GM18526 (cell line): ENCODE results near the gene BTBD7.

Experiments used
- POLR2A ChIP-seq: IDR thresholded peaks from 3 replicates; pipeline ENCODE4 v1.6.1; 2011; ENCODE audit not compliant: insufficient read length; ENCODE audit errors: extremely low read depth

BTBD7 gene

GRCh38 chr14:93249128-93249831 lies 83.6 kb downstream of the BTBD7 start:
- no peak for TF ChIP-seq POLR2A

- no peak for TF ChIP-seq POLR2A
These were observed 86.3 kb downstream of the BTBD7 start for GRCh38 chr14:93246534-93246933.

DNA sequence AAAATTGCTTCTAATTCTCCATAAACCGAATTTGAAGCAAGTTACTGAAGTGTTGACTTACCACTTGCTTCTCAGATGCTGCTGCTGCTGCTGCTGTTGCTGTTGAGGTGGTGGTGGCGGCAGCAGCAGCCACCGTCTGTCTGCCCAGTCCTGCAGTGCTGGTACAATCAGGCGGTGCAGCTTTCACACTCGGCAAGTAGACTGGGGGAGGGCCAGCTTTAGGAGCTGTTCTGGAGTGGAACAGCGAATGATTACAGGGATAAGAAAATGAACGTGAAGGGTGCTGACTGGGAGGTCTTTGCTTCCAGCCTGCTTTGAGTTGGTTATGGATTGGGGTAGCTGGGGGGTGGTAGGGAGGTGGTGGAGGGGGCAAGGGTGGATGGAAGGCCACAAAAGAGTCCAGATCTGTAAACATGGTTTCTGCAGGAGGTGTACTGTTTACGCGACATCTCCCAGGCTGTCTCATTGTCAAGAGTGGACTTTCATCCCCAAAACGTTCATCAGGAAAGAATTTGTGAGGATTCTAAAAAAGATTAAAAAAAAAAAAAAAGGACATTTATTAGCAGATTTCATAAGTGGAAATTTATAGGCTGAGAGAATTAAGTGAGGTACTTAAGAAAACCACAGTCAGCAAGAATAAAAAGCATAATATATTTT lies 86.9 kb downstream of the BTBD7 start:
- TF ChIP-seq POLR2A: no peak

- no peak for TF ChIP-seq POLR2A
These were observed 92.2 kb downstream of the BTBD7 start for GRCh38 chr14:93240678-93241000.

- TF ChIP-seq POLR2A: no peak
These were observed 92.8 kb downstream of the BTBD7 start for GRCh38 chr14:93239869-93240677.

DNA sequence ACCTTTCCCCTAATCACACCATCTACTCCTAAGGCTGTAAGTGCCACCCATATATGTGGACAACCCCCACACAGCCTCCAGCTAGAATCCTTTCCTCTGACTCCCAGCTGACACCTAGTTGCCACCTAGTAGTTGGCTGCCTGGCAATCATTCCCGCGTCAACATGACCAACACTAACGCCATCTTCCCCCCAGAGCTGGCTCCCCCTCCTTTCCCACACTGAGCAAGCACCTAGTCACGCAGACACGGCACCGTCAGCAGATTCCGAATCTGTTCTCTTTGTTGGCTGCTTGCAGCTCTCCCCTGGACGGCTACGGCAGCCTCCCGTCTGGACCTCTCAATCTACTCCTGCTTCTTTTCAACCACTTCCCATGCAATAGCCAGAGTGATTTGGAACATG lies 98.0 kb downstream of the BTBD7 start:
- no peak for TF ChIP-seq POLR2A

DNA sequence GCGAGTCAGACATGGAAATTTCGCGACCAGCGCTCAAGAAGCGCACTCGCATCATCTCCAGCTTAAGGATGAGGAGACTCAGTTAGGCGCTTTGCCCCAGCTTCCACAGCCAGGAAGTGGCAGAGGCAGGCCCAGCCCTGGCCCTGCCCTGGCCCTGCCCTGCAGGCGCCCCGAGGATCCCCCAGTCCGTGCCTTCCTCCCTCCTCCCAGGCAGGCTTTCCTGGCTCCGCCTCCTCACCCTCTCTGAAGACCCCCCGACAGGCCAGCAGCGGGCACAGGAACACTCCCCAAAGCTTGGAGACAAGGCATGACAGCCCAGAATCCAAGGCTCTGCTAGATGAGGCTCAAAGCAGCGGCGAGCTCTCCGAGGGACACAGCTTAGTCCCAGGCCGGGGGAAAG lies 100.7 kb downstream of the BTBD7 start:
- TF ChIP-seq POLR2A: no peak

DNA sequence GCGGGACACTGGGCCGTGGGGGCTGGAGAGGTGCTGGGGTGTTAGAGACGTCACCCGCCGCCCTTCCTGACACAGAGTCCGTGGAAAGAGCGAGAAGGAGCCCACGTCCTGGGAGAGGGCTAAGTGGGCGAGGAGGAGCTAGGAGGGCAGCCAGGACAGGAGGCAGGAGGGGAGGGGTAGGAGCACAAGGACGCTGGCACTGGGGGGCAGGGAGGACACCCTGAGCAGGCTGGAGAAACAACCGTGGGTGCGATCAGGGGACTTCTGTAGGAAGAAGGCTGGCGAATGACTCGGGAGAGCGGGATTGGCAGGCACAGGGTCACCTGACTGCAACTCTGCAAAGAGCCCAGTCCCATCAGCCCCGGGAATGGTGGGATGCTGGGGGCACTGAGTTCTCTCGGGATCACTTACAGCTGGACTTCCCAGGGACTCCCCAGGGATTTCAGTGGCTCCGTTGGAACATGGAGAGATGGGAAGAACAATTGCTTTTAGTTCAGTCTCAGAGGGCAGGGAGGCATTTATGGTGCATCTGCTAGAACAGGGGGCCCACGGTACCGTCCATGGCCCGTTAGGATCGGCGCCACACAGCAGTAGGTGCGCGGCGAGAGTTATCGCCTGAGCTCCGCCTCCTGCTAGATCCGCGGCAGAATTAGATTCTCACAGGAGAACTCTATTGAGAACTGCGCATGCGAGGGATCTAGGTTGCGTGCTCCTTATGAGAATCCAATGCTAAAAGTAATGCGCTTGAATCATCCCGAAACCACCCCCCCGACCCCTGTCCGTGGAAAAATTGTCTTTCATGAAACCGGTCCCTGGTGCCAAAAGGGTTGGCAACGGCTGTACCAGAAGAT lies 101.5 kb downstream of the BTBD7 start:
- no peak for TF ChIP-seq POLR2A

DNA sequence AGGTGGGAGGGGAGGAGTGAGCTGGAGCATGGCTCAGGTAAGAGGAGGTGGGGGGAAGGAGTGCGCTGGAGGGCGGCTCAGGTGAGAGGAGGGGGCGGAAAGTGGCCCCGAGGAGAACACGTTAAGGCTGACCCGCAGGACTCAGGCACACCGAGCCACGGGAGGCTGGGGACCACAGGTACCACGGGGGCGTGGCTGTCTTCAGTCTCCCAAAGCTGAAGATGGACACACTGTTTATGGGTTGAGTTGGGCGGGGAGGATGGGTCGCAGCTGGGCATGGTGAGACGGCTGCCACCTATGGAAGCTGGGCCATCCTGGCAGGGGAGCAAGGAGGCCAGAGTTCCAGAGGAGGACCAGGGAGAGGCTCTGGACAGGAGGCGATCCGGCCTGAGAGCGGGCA lies 102.3 kb downstream of the BTBD7 start:
- TF ChIP-seq POLR2A: no peak

DNA sequence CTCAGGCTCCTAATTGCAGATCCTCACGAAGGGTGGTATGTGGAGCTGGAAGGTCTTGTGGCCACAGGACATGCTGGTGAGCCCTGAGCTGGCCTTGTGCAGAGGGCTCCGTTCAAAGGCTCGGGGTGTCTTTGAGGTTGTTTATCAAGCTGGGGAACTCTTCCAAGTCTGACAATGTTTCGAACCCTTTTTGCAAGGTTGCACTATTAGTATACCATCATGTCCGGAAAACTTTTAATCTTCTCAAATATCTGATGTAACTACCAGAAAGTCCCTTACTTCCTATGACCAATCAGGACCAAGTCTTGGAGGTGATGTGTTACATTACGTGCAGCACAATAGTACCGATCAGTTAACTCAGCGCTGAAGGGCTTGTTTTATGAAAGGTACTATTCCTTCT lies 104.3 kb downstream of the BTBD7 start:
- no peak for TF ChIP-seq POLR2A

GRCh38 chr14:93223565-93223964 lies 109.3 kb downstream of the BTBD7 start:
- TF ChIP-seq POLR2A: no peak

DNA sequence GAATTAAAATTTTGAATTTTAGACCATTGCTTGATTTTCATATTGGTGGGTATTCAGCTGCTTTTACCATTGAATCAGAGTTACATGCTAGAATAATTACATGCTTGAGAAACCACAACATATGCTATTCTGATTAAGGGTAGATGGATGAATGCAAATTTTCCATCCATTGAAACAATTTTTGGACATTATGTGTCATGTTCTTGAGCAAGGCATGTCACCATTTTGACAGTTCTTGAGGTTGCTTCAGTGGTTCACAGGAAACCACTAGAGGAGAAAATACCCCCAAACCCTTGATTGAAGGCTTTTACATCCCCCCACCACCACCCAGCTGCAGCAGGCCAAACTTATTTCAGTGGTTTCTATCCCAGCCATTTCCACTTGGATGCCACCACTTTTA lies 112.3 kb downstream of the BTBD7 start:
- TF ChIP-seq POLR2A: no peak

- no peak for TF ChIP-seq POLR2A
These were observed 113.6 kb downstream of the BTBD7 start for GRCh38 chr14:93219103-93219726.

GRCh38 chr14:93214598-93214997 lies 118.2 kb downstream of the BTBD7 start:
- no peak for TF ChIP-seq POLR2A

DNA sequence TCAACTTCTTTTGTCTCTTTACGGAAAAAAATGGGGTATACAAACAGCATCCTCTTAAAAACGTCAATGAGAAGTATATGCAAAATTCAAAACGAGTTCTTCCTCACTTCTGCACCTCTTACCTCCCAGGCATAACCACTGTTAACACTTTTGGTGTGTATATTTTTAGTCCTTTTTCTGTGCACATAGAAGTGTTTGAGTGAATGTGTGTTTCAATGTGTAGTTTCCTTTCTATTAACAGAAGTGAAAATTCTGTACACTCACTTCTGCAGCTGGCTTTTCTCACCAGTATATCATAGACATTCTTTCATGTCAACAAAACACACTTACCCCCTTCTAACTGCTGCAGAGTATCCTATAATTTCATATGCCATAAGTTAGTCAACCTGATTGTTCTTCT lies 120.4 kb downstream of the BTBD7 start:
- no peak for TF ChIP-seq POLR2A
